ENCODE results near the gene TMEM201.

TMEM201 gene

GRCh38 chr1:9580942-9581341 lies 7.8 kb upstream of the TMEM201 start:
- DNase-seq (ENCODE audit: low spot score) = no peak

- DNase-seq (ENCODE audit: low spot score) = no peak
Observed at GRCh38 chr1:9586147-9586766, 2.5 kb upstream of the TMEM201 start.

GRCh38 chr1:9589144-9589718 lies 520 bp downstream of the TMEM201 start:
- no peak for DNase-seq (ENCODE audit: low spot score)

GRCh38 chr1:9589719-9590157 lies 1.0 kb downstream of the TMEM201 start:
- DNase-seq (ENCODE audit: low spot score) = no peak

- no peak for DNase-seq (ENCODE audit: low spot score)
Observed at GRCh38 chr1:9590201-9590600, 1.5 kb downstream of the TMEM201 start.

GRCh38 chr1:9590945-9591668 lies 2.4 kb downstream of the TMEM201 start:
- no peak for DNase-seq (ENCODE audit: low spot score)

GRCh38 chr1:9591669-9592509 lies 3.2 kb downstream of the TMEM201 start:
- DNase-seq (ENCODE audit: low spot score) = no peak

GRCh38 chr1:9592510-9593075 lies 3.9 kb downstream of the TMEM201 start:
- no peak for DNase-seq (ENCODE audit: low spot score)

- DNase-seq (ENCODE audit: low spot score) = no peak
Observed at GRCh38 chr1:9593147-9593491, 4.4 kb downstream of the TMEM201 start.

- peak; percentile 51 for DNase-seq (ENCODE audit: low spot score)
Observed at GRCh38 chr1:9593492-9594465, 5.1 kb downstream of the TMEM201 start.

- no peak for DNase-seq (ENCODE audit: low spot score)
Observed at GRCh38 chr1:9594471-9595155, 5.9 kb downstream of the TMEM201 start.

- no peak for DNase-seq (ENCODE audit: low spot score)
Observed at GRCh38 chr1:9595156-9595967, 6.7 kb downstream of the TMEM201 start.

GRCh38 chr1:9595968-9596340 lies 7.2 kb downstream of the TMEM201 start:
- no peak for DNase-seq (ENCODE audit: low spot score)

- no peak for DNase-seq (ENCODE audit: low spot score)
Observed at GRCh38 chr1:9596415-9597123, 7.9 kb downstream of the TMEM201 start.

- DNase-seq (ENCODE audit: low spot score) = no peak
Observed at GRCh38 chr1:9597361-9598315, 8.9 kb downstream of the TMEM201 start.

- DNase-seq (ENCODE audit: low spot score) = no peak
Observed at GRCh38 chr1:9598316-9598700, 9.6 kb downstream of the TMEM201 start.

GRCh38 chr1:9599741-9600140 lies 11.0 kb downstream of the TMEM201 start:
- DNase-seq (ENCODE audit: low spot score) = no peak
